COLO668 (cell line): ENCODE results near the gene NIPSNAP2.

Experiments used
- DNase-seq: peaks from one replicate; lab custom pipeline; 2025; ENCODE audit not compliant: unreplicated experiment; lab: John Stamatoyannopoulos, UW

NIPSNAP2 gene

DNA sequence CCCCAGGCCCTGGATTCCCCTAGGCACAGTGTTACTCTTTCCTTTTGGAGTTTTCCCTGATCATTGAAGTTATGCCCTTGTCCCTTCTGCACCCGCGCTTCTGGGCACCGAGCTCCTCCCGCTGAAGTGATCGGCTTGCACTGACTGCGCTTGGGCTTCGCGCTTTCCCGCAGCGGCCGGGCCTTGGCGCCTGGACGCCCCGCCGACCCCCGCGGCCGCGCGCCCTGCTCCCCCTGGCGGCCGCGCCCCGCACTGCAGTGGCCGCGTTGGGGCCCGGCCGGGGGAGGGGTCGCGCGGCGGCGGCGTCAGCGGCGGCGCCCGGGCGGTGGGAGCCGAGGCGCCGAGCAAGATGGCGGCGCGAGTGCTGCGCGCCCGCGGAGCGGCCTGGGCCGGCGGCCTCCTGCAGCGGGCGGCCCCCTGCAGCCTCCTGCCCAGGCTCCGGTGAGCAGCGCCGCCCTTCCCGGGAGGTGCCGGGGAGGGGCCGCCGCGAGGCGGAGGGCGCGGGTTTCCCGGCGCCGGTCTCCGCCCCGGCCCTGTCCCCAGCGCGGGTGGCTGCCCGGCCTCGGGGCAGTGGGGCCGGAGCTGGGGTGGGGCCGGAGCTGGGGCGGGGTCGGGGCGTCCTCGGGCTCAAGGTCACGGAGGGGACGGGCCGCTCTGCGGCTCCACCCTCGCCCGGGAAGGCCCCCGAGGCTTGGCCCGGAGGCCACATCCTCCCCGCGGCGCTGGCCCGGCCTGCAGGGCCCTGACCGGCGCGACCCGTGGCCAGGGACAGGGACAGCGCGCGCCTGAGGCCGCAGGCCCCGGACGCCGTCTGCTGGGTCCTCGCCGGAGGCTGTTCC is at the start of gene NIPSNAP2:
NIPSNAP2 (plus strand) TSS at position 325 of the 839 bp plus-strand sequence; CDS start at position 350, 25 bp downstream.
- peak; percentile 82 for DNase-seq

GRCh38 chr7:55917771-55918170 is 46.6 kb upstream of the NIPSNAP2 start:
- no peak for DNase-seq

DNA sequence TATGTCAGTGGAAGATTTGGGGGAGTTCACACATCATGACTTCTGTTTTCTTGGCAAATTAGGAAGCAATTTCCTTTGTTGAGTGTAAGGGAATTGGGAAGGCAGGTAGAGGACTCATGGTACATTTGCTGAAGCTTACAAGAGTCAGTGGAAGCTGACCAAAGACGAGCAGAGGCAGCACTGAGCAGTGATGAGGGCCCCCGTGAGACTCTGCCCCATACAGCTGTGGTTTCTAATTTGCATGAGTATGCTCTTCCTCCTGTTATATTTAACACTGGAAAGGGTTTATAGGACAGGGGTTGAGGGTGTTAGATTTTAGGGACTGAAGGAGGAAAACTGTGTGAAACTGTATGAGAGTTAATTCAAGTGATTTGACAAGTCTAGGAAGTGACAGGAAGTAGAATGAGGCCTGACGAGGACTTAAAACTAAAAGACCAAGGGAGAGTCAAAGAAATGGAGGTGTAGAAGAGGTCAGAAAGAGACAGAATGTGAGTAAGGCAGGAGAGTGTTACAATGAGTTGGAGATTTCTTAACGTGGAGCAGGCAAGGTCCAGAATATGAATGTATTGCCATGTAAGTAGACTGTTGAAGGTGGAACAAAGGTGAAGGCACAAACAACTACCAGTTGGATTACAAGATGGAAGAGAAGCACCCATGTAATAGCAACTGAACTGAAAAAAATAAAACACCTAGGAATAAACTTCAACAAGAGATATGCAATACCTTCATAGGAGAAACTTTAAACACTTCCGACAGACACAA is 36.2 kb upstream of the NIPSNAP2 start:
- DNase-seq = no peak

- DNase-seq = no peak
Observed at GRCh38 chr7:55931421-55932151, 32.8 kb upstream of the NIPSNAP2 start.

GRCh38 chr7:55939514-55940123 is 24.8 kb upstream of the NIPSNAP2 start:
- no peak for DNase-seq

- no peak for DNase-seq
Observed at GRCh38 chr7:55946545-55946944, 17.8 kb upstream of the NIPSNAP2 start.

- DNase-seq = peak; percentile 93
Observed at GRCh38 chr7:55951637-55952351, 12.6 kb upstream of the NIPSNAP2 start, which contains the start of gene MRPS17. MRPS17 (plus strand) TSS chr7:55951877; CDS start chr7:55953196, 1,319 bp downstream.

GRCh38 chr7:55952352-55952671 is 12.1 kb upstream of the NIPSNAP2 start:
- DNase-seq = peak; percentile 38

DNA sequence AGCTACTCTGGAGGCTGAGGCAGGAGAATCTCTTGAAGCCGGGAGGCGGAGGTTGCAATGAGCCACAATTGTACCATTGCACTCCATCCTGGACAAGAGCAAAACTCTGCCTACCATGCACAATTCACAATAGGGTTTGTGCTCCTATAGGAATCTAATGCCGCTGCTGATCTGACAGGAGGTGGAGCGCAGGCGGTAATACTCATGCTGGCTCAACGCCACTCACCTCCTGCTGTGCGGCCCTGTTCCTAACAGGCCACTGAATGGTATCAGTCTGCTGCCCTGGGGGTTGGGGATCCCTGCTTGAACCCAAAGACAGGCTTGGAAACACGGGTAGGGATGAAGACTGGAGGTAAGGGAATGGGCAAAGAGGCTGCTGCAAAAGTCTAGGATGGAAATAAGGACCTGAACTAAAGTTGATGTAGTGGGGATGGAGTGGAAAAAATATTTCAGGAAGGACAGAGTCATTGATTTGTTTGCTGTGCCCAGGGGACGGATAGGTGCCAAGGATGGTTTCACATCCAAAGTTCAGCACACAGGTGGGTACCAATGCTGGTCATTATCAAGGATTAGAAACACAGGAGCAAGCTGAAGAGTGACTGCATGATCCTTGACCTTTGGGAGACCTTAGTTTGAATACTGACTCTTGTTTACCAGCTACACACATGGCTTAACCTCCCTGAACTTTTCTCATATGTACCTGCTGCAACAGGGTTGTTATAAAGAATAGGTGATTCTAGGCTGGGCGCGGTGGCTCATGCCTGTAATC is 10.5 kb upstream of the NIPSNAP2 start:
- DNase-seq = no peak

DNA sequence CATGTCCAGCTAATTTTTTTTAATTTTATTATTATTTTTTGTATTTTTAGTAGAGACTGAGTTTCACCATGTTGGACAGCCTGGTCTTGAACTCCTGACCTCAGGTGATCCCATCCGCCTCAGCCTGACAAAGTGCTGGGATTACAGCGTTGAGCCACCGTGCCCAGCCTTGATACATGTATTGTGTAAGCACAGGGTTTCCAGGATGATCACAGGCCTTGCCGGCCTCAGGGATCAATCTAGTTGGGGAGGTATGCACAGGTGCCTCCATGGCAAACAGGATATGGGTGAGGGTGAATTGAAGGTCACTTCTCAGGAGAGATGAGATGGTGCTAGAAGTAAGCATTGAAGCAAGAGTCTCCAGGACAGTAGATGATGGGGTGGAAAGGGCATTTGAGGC is 7.2 kb upstream of the NIPSNAP2 start:
- DNase-seq = no peak

DNA sequence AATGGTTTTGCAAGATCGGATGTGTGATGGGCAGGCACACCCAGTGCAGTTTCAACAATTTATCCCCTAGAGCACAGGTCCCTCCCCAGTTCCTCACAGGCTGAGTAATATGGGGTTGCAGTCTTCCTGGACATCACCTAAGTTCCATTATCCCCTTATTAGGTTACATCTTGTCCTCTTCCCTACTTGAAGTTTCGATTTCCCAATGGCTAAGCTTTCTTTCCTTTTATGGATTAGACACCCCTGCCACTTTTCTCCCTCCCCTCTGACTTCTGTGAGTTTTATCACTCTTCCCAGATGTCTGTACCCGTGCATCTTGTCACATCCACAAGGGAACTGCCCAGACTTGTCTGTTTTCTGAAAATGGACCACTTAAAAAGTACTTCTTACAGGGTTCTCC is 2.4 kb upstream of the NIPSNAP2 start:
- no peak for DNase-seq

DNA sequence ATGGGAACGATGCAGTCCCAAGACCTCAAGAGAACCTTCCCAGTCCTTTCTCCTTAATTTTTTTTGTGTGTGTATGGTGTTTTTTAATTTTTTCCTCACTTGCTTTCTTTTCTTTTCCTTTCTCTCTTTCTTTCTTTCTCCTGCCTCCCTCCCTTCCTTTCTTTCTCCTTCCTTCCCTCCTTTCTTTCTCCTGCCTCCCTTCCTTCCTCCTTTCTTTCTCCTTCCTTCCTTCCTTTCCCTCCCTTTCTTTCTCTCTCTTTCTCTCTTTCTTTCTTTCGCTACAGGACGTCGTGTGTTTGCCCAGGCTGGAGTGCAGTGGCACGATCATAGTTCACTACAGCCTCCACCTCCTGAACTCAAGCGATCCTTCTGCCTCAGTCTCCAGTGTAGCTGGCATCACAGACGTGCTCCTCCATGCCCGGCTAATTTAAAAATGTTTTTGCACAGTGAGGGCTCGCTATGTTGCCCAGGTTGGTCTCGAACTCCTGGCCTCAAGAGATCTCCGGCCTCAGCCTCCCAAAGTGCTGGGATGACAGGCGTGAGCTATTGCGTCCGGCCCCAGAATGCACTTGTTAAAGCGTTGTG is 709 bp upstream of the NIPSNAP2 start:
- no peak for DNase-seq

DNA sequence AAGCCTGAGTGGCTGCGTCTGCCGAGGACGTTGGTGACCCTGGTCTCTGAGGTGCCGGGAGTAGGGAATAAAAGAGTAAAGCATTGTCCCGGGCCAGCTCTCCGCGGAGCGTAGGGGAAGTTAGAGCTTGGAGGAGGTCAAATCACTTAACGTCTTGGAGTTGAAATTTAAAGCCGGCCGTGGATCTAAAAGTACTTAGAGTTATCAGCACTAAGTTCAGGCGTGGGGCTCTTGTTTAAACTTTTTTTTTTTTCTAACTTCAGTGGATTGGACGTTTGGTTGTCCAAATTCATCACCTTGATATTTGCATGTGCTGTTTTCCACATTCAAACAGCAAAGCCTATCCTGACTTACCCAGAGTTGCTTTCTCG is 700 bp downstream of the NIPSNAP2 start:
- no peak for DNase-seq

DNA sequence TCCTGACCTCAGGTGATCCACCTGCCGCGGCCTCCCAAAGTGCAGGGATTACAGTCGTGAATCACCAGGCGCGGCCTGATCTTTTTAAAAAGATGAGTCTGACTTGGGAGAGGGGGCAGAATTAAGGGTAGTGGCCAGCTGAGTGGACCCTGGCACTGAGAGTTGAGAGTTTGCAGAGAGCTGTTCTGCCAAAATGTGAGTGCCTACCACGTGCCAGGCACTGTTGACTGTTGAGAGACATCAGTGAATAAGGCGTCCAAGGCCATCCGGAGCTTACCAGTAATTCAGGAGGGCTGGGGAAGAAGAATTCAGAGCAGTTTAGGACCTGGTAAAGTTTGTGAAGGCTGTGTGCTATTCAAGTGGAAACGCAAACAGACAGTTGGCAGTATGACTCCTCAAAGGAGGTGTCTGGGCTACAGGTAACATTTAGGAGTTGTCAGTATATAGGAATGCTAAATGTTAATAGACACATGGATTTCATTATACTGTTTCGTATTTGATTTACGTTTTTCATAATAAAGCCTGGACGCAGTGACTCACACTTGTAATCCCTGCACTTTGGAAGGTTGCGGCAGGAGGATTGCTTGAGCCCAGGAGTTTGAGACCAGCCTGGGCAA is 1.5 kb downstream of the NIPSNAP2 start:
- DNase-seq = peak; percentile 10

GRCh38 chr7:55966851-55967250 is 2.5 kb downstream of the NIPSNAP2 start:
- peak; percentile 5 for DNase-seq

- DNase-seq = peak; percentile 68
Observed at GRCh38 chr7:55969391-55969790, 5.0 kb downstream of the NIPSNAP2 start.

DNA sequence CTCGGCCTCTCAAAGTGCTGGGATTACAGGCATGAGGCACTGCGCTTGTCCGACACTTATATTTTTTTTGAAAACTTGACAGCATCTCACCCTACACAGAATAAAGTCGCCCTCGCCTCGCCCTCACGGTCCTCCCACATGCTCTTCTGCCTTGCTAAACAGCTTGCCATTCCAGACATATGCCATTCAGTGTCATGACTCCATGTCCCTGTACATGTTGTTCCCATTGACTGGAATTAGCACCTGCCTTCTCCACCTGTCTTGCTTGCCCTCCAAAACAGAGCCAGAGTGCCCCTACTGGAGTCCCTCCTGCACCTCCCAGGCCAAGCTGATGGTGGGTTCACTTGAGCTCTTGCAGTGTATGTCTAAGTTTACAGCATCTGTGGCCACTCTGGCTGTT is 6.2 kb downstream of the NIPSNAP2 start:
- peak; percentile 16 for DNase-seq

DNA sequence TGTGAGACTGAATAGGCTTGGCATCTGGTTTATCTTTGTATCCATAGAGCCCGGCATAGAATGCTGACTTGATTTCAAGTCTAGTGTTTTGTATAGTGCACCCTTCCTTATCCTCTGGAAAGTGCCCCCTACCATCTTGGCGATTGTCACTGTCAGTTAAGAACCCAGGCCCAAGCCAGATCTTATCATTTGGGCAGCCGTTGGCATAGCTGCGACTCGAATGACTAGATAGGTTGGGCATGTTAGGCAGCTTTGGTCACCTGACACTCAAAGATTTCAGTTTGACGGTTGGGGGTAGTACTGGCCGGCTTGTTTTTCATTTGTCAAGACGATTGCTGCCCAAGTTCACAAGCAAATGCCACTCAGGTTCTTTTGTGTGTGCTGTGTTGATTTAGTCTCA is 6.6 kb downstream of the NIPSNAP2 start:
- peak; percentile 21 for DNase-seq

DNA sequence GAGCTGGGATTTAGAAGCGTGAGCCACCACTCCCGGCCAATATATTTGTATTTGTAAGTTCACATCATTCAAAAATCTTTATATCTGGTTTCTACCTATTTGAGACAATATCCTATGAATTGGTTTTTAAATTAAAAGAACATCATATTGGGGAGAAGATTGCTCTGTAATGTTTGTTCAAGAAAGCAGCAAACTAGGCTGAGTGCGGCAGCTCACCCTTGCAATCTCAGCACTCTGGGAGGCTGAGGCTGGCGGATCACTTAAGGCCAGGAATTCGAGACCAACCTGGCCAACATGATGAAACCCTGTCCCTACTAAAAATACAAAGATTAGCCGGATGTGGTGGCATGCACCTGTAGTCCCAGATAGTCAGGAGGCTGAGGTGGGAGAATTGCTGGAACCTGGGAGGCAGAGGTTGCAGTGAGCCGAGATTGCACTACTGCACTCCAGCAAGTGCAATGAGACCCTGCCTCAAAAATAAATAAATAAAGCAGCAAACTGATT is 9.4 kb downstream of the NIPSNAP2 start:
- no peak for DNase-seq
